ENCODE data around the gene ZBTB49.

ZBTB49 gene

DNA sequence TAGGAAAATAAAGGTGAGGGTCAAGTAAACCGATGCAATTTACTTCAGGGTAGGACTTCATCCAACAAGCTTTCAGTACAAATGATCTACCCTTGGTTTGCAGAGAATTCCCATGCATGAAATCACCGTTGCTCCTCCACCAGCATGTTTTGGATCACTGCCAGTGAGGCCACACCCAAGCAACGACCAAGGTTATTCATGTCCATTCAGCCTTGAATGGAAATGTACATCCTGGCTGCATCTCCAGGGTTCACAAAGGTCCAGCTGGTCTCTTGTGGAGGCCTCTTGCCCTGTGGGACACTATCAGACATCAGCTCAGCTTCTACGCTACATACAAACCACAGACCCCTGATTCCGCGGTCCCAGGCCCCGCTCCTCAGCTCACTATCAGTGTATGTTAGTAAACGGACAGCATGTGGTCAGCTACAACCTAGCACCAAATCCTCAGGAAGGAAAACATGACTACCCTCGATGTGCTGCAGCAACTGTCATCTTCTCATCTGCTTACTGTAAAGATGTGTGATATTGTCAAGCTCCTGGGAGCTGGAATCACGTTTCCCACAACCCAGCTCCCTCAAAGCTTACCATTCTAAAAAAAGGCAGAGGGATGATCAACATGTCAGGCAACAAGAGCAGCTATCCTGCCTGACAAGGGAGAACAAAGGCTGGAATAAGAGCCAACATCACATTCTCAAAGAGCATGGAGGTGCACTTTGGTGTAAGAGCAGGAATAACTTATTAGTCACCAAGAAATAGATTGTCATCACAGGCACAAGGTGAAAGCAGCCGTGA is 5.0 kb upstream of the ZBTB49 start:
- DNase-seq: no peak

DNA sequence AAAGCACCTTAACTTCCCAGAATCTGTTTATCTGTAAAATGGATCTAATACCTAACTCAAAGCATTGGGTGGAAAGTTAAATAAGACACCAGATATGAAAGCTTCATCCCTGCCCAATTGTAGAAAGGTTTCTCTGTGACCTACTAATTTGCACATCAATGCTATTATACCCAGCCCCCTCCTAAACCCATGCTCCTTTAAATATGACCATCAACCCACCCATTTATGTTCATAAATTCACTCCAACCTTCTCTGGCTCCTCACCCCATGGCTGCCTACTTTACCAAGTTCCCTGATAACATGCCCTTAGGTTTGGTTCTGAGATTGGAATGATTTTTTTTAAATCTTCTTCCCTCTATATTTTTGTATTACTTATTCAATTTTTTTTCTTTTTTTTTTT is 2.0 kb upstream of the ZBTB49 start:
- DNase-seq: no peak

DNA sequence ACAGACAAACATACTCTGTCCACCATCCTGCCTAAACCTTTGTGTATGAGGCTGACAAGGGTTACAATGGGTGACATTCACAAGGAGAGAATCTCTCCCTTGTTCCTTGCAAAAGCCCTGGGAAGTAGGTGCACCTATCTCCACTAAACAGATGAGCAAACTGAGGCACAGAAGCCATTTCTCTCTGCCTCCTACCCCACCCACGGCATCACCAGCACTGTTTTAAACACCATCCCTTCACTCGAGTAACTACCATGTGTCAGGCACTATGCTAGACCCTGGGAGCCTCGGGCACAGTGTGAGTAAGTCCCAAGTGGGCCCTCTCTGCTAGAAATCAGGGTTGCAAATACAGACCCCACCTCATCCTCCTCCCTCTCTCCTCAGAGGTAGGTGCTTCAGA is 996 bp upstream of the ZBTB49 start:
- DNase-seq: no peak

DNA sequence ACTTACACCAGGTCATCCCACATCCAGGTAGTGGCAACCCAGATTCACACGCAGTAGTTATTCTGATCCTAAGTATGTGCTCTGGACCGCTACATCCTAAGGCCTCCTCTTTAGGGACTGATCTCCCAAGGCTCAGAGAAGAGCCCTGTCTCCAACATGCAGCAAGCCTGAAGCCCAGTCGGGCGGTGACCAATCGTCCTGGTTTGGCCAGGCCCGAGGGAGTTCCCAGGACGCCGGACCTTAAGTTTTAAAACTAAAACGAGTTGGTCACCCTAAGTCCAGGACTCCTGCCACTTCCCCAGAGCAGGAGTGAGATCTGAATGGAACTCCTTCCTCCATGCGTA is 482 bp upstream of the ZBTB49 start:
- no peak for DNase-seq

DNA sequence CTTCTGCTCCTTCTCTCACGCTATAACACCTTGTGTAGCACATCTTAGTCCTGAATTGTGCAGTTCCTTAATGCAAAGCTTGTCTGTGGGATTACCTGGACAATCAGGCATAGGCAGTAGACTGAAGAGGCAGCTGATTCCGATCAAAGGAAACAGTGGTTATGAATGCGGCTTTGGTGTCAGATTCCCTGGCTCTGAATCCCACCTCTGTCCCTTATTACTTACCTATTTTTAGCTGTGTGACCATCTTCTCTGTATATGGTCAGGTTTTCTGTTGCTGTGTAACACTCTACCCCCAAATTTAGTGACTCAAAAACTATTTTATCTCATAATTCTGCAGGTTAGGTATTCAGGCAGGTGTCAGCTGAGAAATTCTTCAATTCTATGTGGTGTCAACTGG is 3.2 kb downstream of the ZBTB49 start:
- DNase-seq: no peak

DNA sequence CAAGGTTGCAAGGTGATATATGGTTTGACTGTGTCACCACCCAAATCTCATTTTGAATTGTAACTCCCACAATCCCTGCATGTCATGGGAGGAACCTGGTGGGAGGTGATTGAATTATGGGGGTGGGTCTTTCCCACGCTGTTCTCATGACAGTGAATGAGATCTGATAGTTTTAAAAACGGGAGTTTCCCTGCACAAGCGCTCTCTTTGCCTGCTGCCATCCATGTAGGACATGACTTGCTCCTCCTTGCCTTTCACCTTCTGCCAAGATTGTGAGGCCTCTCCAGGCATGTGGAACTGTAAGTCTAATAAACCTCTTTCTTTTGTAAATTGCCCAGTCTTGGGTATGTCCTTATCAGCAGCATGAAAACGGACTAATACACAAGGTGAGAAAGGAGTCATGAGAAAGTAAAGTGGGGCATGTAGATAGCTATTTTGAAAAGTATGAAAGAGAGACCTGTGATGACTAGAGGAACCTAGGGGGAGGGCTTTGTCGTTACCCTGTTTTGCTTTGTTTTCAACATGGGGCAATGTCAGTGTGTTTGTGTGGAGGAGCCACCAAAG is 6.3 kb downstream of the ZBTB49 start:
- DNase-seq: no peak

DNA sequence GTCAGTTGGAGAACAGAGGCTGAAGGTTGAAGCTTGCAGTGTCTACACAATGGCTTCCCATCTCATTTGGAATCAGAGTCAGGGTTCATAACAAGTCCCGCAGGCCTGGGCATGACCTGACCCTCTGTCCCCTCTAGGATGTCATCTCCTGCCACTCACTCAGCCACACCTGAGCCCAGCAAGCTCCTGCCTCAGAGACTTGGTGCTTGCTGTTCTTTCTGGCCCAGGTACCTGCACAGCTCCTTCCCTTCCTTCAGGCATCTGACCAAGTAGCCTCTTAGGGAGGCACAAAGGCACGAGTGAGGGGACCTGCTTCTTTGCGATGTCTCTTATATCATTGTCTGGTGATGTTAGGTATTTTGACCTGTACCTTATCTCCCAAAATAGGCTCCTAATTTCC is 9.0 kb downstream of the ZBTB49 start:
- no peak for DNase-seq

DNA sequence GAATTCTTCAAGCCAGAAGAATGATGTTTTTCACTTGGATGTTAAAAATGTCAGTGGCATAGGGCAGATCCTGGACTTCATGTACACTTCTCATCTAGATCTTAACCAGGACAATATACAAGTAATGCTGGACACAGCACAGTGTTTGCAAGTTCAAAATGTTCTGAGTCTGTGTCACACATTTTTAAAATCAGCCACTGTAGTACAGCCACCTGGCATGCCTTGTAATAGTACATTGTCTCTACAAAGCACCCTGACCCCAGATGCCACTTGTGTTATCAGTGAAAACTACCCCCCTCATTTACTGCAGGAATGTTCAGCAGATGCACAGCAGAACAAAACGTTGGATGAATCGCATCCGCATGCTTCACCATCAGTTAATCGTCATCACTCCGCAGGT is 11.9 kb downstream of the ZBTB49 start:
- DNase-seq: no peak

DNA sequence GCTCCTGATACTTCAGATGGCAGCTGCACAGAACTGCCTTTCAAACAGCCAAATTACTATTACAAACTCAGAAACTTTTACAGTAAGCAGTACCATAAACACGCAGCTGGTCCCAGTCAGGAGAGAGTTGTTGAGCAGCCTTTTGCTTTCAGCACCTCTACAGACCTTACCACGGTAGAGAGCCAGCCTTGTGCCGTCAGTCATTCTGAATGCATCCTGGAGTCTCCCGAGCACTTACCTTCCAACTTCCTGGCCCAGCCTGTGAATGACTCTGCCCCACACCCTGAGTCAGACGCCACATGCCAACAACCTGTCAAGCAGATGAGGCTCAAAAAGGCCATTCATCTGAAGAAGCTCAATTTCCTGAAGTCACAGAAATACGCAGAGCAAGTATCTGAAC is 12.4 kb downstream of the ZBTB49 start:
- no peak for DNase-seq

DNA sequence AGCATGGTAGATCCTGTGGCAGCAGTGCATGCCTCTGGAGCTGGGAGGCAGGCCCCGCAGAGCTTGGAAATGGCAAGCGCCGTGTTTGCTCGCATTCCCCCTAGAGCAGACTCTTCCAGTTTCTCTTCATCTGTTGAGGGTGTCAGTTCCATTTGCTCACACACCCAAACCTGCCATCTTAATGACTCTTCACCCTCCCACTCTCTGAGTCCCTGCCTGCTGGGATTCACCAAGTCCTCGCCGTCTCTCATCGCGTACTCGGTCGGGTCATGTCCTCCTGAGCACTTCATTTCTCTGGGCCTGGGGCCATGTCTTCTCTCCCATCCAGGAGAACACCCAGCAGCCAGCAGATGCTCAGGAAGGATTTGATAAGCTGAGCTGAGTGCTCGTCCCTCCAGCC is 16.9 kb downstream of the ZBTB49 start:
- DNase-seq: no peak

DNA sequence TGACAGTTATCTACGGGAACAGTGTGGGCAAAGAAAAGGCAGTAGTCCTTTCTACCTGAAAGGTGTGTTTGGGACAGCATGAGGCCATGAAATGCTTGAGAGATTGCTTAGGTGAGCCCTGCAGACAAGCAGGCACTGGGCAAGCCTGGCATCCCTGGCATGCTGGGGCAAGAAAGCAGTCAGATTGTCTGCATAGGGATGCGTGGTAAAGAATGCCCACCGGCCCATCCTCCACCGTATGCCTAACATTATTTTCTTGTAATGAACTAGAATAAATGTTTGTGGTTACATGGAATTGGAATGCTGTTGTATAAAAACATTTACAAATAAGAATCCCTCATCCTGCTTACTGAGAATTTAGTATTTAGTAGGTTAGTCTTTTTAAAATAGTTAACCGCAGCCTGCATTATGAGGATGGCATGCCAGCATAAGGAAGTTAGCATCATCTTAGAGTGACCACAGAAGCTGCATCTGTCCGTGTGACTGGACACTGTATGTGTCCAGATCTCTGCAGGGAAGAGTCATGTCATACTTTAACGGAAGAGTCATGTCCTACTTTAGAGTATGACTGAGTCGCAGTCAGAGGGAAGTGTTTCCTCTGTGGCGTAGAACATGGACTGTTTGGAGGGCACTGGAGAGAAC is 18.9 kb downstream of the ZBTB49 start:
- no peak for DNase-seq

DNA sequence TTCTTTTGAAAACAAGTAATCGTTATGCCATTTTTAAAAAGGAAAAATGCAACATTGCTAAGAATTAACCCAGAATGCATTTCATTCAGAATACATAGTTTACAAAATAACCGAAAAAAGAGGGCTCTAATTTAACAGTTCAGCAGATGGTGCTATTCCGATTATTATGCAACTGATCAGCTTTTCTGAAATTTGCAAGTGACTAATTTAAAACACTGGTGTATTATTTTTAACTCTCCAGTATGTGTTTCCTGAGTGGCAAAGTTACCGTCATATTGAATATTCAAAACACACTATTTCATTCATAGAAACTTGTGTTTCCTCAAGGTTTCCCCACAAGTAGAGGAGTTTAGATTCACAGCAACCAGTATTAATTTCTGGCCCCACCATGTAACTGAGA is 21.1 kb downstream of the ZBTB49 start:
- no peak for DNase-seq

DNA sequence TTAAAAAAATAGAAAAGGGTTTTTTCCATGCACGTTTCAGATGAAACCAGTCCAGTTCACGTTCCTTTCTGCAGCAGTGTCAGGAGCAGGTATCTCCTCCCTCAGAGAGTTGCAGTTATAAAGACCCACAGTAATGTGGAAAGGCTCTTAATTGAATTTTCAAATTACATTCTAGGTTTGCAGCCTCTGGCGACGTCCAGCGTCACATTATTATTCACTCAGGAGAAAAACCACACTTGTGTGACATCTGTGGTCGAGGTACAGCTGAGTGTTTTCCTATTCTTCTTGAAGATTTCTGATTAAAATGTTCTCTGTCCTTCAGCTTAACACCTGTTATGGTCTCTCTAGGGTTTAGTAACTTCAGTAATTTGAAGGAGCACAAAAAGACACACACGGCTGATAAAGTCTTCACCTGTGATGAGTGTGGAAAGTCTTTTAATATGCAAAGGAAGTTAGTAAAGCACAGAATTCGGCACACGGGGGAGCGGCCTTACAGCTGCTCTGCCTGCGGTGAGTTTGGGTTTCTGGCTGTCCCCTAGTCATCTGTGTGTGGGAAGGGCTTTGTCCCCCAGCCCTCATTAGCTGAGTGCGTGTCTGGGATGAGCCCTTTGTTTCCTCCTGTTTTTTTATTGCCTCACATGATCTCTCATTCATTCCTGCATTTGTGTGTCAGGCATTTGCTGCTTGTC is 25.6 kb downstream of the ZBTB49 start:
- DNase-seq: no peak

DNA sequence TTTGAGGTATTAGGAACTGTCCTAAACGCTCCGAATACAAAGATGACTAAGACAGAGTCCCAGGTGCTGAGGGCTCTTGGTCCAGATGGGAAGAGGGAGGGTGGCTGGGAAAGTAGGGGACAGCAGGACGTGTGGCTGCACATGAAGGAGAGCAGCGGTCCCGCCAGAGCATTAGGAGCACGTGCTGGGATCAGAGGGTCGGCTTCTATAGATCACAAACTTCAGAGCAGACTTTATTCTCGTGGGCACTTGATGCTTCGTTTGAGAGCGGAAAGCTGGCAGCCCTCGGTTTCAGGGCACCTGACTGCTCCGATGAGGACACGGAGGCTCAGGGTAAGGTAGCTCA is 26.1 kb downstream of the ZBTB49 start:
- no peak for DNase-seq

DNA sequence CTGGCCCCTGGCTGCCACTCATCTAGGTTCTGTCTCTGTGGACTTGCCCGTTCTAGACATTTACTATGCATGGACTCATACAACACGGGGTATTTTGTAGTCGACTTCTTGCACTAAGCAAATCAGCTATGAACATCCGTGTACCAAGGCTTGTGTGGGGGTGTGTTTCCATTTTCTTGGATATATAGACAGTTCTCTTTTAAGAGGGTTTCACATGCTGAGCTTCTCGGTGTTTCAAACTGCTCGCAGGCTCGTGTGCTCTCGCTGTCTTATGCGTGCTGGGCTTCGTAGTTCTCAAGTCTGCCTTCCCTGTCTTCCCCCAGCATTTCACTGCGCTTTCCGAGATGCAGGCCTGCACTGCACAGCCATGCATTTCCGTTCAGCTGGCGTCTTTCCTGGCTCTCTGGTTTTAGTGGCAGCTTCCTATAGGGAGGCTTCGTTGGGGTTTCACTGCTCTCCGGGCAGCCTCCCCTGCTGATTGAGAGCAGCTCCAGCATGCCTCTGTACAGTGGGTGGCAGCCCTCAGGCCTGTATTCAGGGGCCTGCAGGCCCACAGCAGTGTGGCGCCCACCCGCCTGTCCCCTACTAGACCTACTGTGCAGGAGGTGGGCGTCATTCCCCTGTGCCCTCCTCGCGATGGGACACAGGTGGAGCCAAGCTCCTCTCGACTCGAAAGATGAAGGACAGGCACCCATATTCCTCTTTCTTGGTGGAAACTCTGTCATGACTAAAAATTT is 27.6 kb downstream of the ZBTB49 start:
- no peak for DNase-seq

DNA sequence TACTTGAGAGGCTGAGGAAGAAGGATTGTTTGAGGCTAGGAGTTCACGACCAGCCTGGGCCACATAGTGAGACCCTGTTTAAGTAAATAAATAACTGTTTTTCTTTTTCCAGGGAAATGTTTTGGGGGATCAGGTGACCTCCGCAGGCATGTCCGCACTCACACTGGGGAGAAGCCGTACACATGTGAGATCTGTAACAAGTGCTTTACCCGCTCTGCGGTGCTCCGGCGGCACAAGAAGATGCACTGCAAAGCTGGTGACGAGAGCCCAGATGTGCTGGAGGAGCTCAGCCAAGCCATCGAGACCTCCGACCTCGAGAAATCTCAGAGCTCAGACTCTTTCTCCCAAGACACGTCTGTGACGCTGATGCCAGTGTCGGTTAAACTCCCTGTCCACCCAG is 30.5 kb downstream of the ZBTB49 start:
- DNase-seq: no peak

DNA sequence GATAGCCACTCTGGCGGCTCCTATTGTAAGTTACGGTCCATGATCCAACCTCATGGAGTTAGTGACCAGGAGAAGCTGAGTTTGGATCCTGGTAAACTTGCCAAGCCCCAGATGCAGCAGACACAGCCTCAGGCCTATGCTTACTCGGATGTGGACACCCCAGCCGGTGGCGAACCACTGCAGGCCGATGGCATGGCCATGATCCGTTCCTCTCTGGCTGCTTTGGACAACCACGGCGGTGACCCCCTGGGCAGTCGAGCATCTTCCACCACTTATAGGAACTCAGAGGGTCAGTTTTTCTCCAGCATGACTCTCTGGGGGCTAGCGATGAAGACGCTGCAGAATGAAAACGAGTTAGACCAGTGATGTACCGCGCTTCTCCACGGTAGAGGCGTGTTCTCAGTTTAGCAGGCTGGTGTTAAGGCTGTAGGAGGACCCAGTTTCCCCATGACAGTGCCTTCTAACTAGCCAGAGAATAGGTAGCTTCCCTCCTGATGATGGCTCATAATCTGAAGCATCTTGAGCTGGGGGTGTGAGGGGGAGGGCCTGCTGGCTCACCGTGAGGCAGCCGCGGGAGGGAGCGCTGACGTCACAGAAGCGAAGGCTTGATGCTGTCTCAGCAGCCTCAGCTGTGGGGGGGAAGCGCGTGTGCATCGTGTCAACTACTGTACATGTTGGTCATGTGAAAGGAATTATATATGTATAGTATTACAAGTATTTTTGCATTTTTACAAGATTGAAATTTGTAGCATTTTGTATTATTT is 31.1 kb downstream of the ZBTB49 start:
- DNase-seq: no peak

DNA sequence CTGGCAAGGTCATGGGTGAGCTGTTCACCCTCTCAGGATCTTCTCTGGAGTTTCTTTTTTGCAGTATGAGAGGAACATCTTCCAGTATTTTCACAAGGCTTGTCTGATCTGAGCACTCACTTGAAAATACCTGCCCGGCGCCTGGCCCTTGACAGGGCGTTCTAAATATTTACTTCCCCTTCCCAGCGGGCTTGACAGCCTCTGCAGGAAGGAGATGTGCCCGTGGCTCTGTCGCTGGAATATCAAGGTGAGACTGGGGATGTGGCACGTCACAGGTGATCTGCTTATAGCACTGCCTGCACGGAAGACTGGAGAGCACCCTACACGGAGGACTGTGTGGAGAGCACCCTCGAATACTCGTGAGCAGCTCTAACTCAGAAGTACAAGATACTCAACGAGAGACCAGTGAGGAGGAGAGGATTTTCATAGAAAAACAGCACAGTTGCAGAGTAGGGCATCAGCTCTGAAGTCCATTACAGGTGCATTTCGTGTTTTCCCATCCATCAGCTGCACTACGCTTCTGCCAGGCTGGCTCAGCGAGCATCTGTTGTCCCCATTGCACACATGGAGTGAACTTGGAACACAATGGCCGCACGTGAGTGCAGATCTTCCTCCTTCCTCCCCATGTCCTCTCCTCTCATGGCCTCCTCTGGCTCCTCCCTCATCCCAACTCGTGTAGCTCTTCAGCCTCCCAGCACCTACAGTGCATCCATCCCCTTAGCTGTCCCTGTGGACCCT is 32.1 kb downstream of the ZBTB49 start:
- DNase-seq: no peak

DNA sequence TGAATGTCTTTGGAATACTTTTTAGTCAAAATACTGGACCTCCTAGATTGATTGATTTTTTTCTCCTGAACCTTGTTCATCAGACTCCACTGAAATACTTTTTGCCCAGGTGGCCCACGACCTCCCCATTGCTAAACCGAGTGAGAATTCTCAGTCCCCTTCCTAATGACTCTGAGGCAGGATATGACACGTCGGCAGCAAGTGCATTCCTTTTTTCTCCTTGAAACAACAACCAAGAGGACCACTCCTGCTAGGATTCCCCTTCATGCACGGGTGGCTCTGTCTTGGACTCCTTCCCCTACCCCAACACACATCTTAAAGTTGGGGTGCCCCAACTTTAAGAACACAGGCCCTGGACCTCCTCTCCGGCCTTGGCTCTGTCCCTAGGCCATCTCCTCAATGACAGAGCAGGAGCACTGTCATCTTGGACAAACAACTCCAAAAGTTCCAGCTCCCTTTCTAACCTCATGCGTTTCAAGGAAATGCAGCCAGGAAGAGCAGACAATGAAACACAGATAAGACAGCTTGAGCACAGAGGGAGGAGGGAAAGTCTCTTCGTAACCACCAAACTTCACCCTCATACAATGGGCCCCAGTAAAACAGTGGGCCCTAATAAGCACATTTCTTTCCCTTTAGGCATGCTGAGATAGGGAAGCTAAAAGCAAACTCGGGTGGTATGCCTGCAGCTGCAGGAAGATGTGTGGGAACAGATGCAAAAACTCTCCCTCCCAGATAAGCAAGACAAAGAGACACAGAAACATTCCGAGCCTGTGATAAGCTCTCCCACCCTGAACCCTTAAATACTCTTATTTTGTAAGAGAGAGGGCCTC is 33.9 kb downstream of the ZBTB49 start:
- no peak for DNase-seq

DNA sequence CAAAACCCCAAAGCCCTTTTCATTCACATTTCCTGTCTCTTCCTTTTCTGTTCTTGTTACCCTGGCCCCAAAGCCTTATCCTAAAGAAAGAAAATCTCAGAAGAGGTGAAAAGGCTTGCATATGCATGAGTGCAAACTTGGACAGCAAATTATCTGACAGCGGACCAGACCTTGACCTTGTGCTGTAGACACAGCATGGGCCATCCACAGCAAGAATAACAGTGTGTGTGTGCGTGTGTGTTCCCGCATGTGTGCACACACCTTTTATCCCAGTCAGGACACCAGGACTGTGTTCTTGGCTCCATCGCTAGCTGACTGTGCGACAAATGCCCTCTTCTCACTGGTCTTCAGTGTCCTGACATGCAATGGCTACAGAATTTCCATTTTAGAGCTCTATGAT is 35.3 kb downstream of the ZBTB49 start:
- DNase-seq: no peak

DNA sequence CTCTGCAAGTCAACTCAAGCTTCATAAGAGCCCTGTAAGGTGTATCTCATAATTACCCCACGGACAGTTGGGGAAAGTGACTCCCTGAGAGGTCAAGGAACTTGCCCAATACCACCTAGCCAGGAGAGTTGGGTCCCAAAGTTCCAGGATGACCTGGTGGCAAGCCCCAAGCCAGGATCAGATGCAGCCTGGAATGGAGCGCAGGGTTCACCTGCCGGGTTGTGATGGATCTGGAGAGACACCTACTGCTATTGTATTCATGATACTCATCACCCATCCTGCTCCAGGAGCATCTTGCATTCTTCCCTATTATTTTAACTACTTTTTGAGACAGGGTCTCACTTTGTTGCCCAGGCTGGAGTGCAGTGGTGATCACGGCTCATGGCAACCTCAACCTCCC is 36.1 kb downstream of the ZBTB49 start:
- no peak for DNase-seq

Data from stimulated activated CD4-positive, alpha-beta T cell treated with anti-CD3 and anti-CD28 coated beads, Interleukin-1b, Interleukin-23, amount 100 ng/mL, for 48 hours (primary cell).